Measurements from ENCODE around the gene ZNF780B.

- TF ChIP-seq CTCF (IDR thresholded peaks at IDR 0.05), result no peak
- TF ChIP-seq POLR2A (IDR thresholded peaks at IDR 0.05), result no peak
These were observed 24.3 kb upstream of the ZNF780B start for GRCh38 chr19:40080289-40080688.
